ENCODE measurements around the gene GCNT3.

The GCNT3 gene

GRCh38 chr15:59611276-59612260 lies at the start of gene GCNT3:
Gene GCNT3, plus strand, starts transcription at chr15:59611783. Its CDS starts 6,456 bp downstream, at chr15:59618239.
- no peak for DNase-seq

- DNase-seq = no peak
These were observed 49.0 kb upstream of the GCNT3 start for GRCh38 chr15:59562448-59563186.

- DNase-seq = no peak
These were observed 46.3 kb upstream of the GCNT3 start for GRCh38 chr15:59565299-59565698.

- DNase-seq = no peak
These were observed 44.3 kb upstream of the GCNT3 start for GRCh38 chr15:59567324-59567723.

- DNase-seq = no peak
These were observed 42.1 kb upstream of the GCNT3 start for GRCh38 chr15:59569477-59569876.

- no peak for DNase-seq
These were observed 41.3 kb upstream of the GCNT3 start for GRCh38 chr15:59570315-59570714.

GRCh38 chr15:59571606-59572005 lies 40.0 kb upstream of the GCNT3 start:
- no peak for DNase-seq

- DNase-seq = no peak
These were observed 28.5 kb upstream of the GCNT3 start for GRCh38 chr15:59583088-59583487.

GRCh38 chr15:59587085-59587826 lies 24.3 kb upstream of the GCNT3 start:
- DNase-seq = peak; percentile 84

- DNase-seq = no peak
These were observed 21.6 kb upstream of the GCNT3 start for GRCh38 chr15:59590027-59590426.

- DNase-seq = no peak
These were observed 20.2 kb upstream of the GCNT3 start for GRCh38 chr15:59591356-59591755.

GRCh38 chr15:59594493-59594942 lies 17.1 kb upstream of the GCNT3 start:
- no peak for DNase-seq

GRCh38 chr15:59594991-59595390 lies 16.6 kb upstream of the GCNT3 start:
- DNase-seq = no peak

GRCh38 chr15:59595434-59595915 lies 16.1 kb upstream of the GCNT3 start:
- DNase-seq = no peak

- DNase-seq = no peak
These were observed 14.9 kb upstream of the GCNT3 start for GRCh38 chr15:59596640-59597039.

GRCh38 chr15:59598461-59598860 lies 13.1 kb upstream of the GCNT3 start:
- no peak for DNase-seq

- DNase-seq = no peak
These were observed 5.6 kb upstream of the GCNT3 start for GRCh38 chr15:59605994-59606393.

- no peak for DNase-seq
These were observed 1.6 kb upstream of the GCNT3 start for GRCh38 chr15:59609730-59610712.

- no peak for DNase-seq
These were observed 2.6 kb downstream of the GCNT3 start for GRCh38 chr15:59614153-59614552.

GRCh38 chr15:59615661-59616060 lies 4.1 kb downstream of the GCNT3 start:
- DNase-seq = no peak

GRCh38 chr15:59616379-59616778 lies 4.8 kb downstream of the GCNT3 start:
- DNase-seq = no peak

GRCh38 chr15:59618406-59618805 lies 6.8 kb downstream of the GCNT3 start:
- DNase-seq = no peak

All from NCI-H1417 treated with DMSO at 0.1 percent for 48 hours (cell line).